ENCODE data around the gene GPLD1.

GRCh38 chr6:24419526-24419925, 69.9 kb downstream of the GPLD1 start:
- TF ChIP-seq CTCF (IDR thresholded peaks at IDR 0.05; ENCODE audit: poor library complexity) (no peak), EZH2 (IDR thresholded peaks at IDR 0.05; ENCODE audit: borderline replicate concordance) (no peak)
